H9 (cell line): ENCODE measurements around the gene TMEM198. TPM values are rescaled to one million over a fixed set of nuclear protein-coding genes. Genes with fewer than 3 reads are reported as not detected.

ENCODE experiments used
- DNase-seq: peaks from one replicate; pipeline ENCODE4 v3.0.0-alpha.2; 2017
- H2AFZ ChIP-seq: one replicate; pipeline ENCODE4 v1.6.1; 2013; ENCODE audit warnings: mild to moderate bottlenecking, low read length, control low read depth, moderate library complexity
- H2AK5ac ChIP-seq: 2 replicates; pipeline ENCODE4 v1.6.1; 2013; ENCODE audit warnings: low read length, control low read depth, mixed read lengths; ENCODE audit not compliant: insufficient read length
- H2BK120ac ChIP-seq: one replicate; pipeline ENCODE4 v1.6.1; 2013; ENCODE audit warnings: low read depth, mild to moderate bottlenecking, low read length, control low read depth, inconsistent platforms; ENCODE audit not compliant: poor library complexity, severe bottlenecking
- H2BK12ac ChIP-seq: 2 replicates; pipeline ENCODE4 v1.6.1; 2013; ENCODE audit warnings: low read length, control low read depth, mixed read lengths, low read depth; ENCODE audit not compliant: insufficient read length
- H2BK15ac ChIP-seq: 2 replicates; pipeline ENCODE4 v1.6.1; 2013; ENCODE audit warnings: low read depth, low read length, control low read depth
- H2BK20ac ChIP-seq: one replicate; pipeline ENCODE4 v1.6.1; 2013; ENCODE audit warnings: low read depth, mild to moderate bottlenecking, low read length, control low read depth, inconsistent platforms; ENCODE audit not compliant: poor library complexity, severe bottlenecking
- H2BK5ac ChIP-seq: 2 replicates; pipeline ENCODE4 v1.6.1; 2013; ENCODE audit warnings: low read length, control low read depth, mixed read lengths; ENCODE audit not compliant: insufficient read length
- H3K14ac ChIP-seq: 2 replicates; pipeline ENCODE4 v1.6.1; 2013; ENCODE audit warnings: low read length, control low read depth; ENCODE audit not compliant: insufficient read depth
- H3K18ac ChIP-seq: 2 replicates; pipeline ENCODE4 v1.6.1; 2013; ENCODE audit warnings: low read depth, mild to moderate bottlenecking, mixed read lengths, low read length, control low read depth; ENCODE audit not compliant: insufficient read length
- H3K23ac ChIP-seq: 2 replicates; pipeline ENCODE4 v1.6.1; 2013; ENCODE audit warnings: low read length, control low read depth, mixed read lengths, low read depth; ENCODE audit not compliant: insufficient read length
- H3K23me2 ChIP-seq: 2 replicates; pipeline ENCODE4 v1.6.1; 2013; ENCODE audit warnings: low read depth, mild to moderate bottlenecking, mixed read lengths, low read length, control low read depth; ENCODE audit not compliant: insufficient read length, poor library complexity, severe bottlenecking
- H3K27ac ChIP-seq: 2 replicates; pipeline ENCODE4 v1.5.1; 2013; ENCODE audit warnings: low read length, control low read depth, mixed read lengths, low read depth; ENCODE audit not compliant: insufficient read length
- H3K27me3 ChIP-seq: 2 replicates; pipeline ENCODE4 v1.6.1; 2013; ENCODE audit warnings: low read length, control low read depth, inconsistent platforms; ENCODE audit not compliant: insufficient read depth
- H3K4ac ChIP-seq: 2 replicates; pipeline ENCODE4 v1.6.1; 2013; ENCODE audit warnings: low read depth, mild to moderate bottlenecking, control low read depth, inconsistent platforms, low read length, moderate library complexity
- H3K4me1 ChIP-seq: 2 replicates; pipeline ENCODE4 v1.6.1; 2013; ENCODE audit warnings: low read length, control low read depth, inconsistent platforms; ENCODE audit not compliant: insufficient read depth
- H3K4me2 ChIP-seq: 2 replicates; pipeline ENCODE4 v1.6.1; 2013; ENCODE audit warnings: low read length, control low read depth, mixed read lengths; ENCODE audit not compliant: insufficient read length, insufficient read depth
- H3K56ac ChIP-seq: 2 replicates; pipeline ENCODE4 v1.6.1; 2013; ENCODE audit warnings: low read depth, mild to moderate bottlenecking, mixed read lengths, low read length, control low read depth; ENCODE audit not compliant: insufficient read length
- H3K79me1 ChIP-seq: 2 replicates; pipeline ENCODE4 v1.6.1; 2013; ENCODE audit warnings: low read depth, mild to moderate bottlenecking, moderate library complexity, low read length, control low read depth, inconsistent platforms; ENCODE audit not compliant: insufficient read depth, poor library complexity, severe bottlenecking
- H3K79me2 ChIP-seq: 2 replicates; pipeline ENCODE4 v1.6.1; 2013; ENCODE audit warnings: low read length, control low read depth, inconsistent platforms; ENCODE audit not compliant: insufficient read depth
- H3K9ac ChIP-seq: 2 replicates; pipeline ENCODE4 v1.6.1; 2013; ENCODE audit warnings: low read length, control low read depth, mixed read lengths; ENCODE audit not compliant: insufficient read length; ENCODE audit errors: extremely low read depth
- H3K9me3 ChIP-seq: one replicate; pipeline ENCODE4 v1.6.1; 2013; ENCODE audit warnings: low read depth, low read length, inconsistent platforms; ENCODE audit not compliant: control insufficient read depth
- H3T11ph ChIP-seq: one replicate; pipeline ENCODE4 v1.6.1; 2013; ENCODE audit warnings: mild to moderate bottlenecking, low read length, control low read depth, inconsistent platforms
- H4K20me1 ChIP-seq: one replicate; pipeline ENCODE4 v1.6.1; 2013; ENCODE audit not compliant: control insufficient read depth, insufficient read length, insufficient read depth
- H4K5ac ChIP-seq: 2 replicates; pipeline ENCODE4 v1.6.1; 2013; ENCODE audit warnings: low read depth, mild to moderate bottlenecking, mixed read lengths, low read length, control low read depth; ENCODE audit not compliant: insufficient read length
- H4K8ac ChIP-seq: replicated peaks from 2 replicates; pipeline ENCODE4 v1.6.1; 2013; ENCODE audit warnings: low read length, control low read depth, mixed read lengths, low read depth; ENCODE audit not compliant: insufficient read length
- H4K91ac ChIP-seq: 2 replicates; pipeline ENCODE4 v1.6.1; 2013; ENCODE audit warnings: low read depth, mild to moderate bottlenecking, moderate library complexity, mixed read lengths, low read length, control low read depth; ENCODE audit not compliant: insufficient read length
- H3K27ac Mint-ChIP-seq, 3 experiments: 2 replicates in 2 of 3; 3 replicates in 1 of 3; pipeline ENCODE4 v1.8.0; 2020 to 2021; ENCODE audit warnings: mixed read lengths in 3 of 3, mild to moderate bottlenecking in 1 of 3, moderate library complexity in 1 of 3
- H3K27me3 Mint-ChIP-seq: 2 replicates; pipeline ENCODE4 v1.8.0; 2021; ENCODE audit warnings: low read depth, mild to moderate bottlenecking, moderate library complexity, mixed read lengths
- H3K36me3 Mint-ChIP-seq, 3 experiments: 2 replicates in 2 of 3; 3 replicates in 1 of 3; pipeline ENCODE4 v1.8.0; 2020 to 2021; ENCODE audit warnings: low read depth in 3 of 3, mixed read lengths in 3 of 3; ENCODE audit not compliant: insufficient read depth in 1 of 3
- H3K4me1 Mint-ChIP-seq, 2 experiments: 2 replicates each; pipeline ENCODE4 v1.8.0; 2020; ENCODE audit warnings: mixed read lengths in 2 of 2
- H3K4me3 Mint-ChIP-seq, 2 experiments: 2 replicates in 1 of 2; 3 replicates in 1 of 2; pipeline ENCODE4 v1.8.0; 2020 to 2021; ENCODE audit warnings: mild to moderate bottlenecking in 2 of 2, mixed read lengths in 2 of 2, moderate library complexity in 1 of 2
- H3K9me3 Mint-ChIP-seq, 2 experiments: 2 replicates in 1 of 2; 3 replicates in 1 of 2; pipeline ENCODE4 v1.8.0; 2020; ENCODE audit warnings: mild to moderate bottlenecking in 2 of 2, mixed read lengths in 2 of 2, moderate library complexity in 1 of 2
- CTCF ChIP-seq: fragments of 200-600 bp; sonication (generic); conservative IDR thresholded peaks from 3 replicates; pipeline ENCODE4 v1.8.0; 2021; ENCODE audit warnings: antibody characterized with exemption, mild to moderate bottlenecking
- WGBS: extraction: QIAGEN DNeasy Blood & Tissue Kit; methylation state at CpG from one replicate; pipeline ENCODE4 v1.1.7; 2013; ENCODE audit warnings: missing lambda C conversion rate, low lambda C conversion rate, mixed read lengths; ENCODE audit not compliant: insufficient read length; ENCODE audit errors: extremely low coverage; 5-methylcytosine and 5-hydroxymethylcytosine counted together
- total RNA-seq: library from RNA; stranded (reverse); gene quantifications from 2 replicates; pipeline ENCODE4 v1.2.1, GENCODE V29; 2021

TMEM198 gene
- total RNA-seq, 1 experiment from 2014 or later: 7.7 TPM

- H3T11ph ChIP-seq: no peak overlapping the region
- no peak overlapping the region for H3K9ac ChIP-seq
- peaks cover 61 to 66% of the 10 kb centered on the region in 2 experiments for H3K4me1 Mint-ChIP-seq
- DNase-seq: no peak
- peak overlapping the region in 1 of 2 experiments; percentile 53; a peak in 1 of 5 replicates for H3K4me3 Mint-ChIP-seq
- H3K36me3 Mint-ChIP-seq: peaks cover 46 to 63% (median 61%) of the 10 kb centered on the region in 3 experiments
- H4K8ac ChIP-seq: no peak overlapping the region
- no peak overlapping the region for H3K4me2 ChIP-seq
- H3K79me2 ChIP-seq: no peaks in the 10 kb centered on the region
- no peak overlapping the region for H3K27ac ChIP-seq
- TF ChIP-seq CTCF: no peak
- H3K9me3 ChIP-seq: no peaks in the 10 kb centered on the region
- H2AK5ac ChIP-seq: no peak overlapping the region
- H3K18ac ChIP-seq: no peak overlapping the region
- WGBS: no CpG with 5 or more reads among the region's 35 CpGs
- peak overlapping the region in 2 of 3 experiments; percentile 34 to 92; a peak in 3 of 7 replicates for H3K27ac Mint-ChIP-seq
- no peaks in the 10 kb centered on the region for H3K79me1 ChIP-seq
- H2BK12ac ChIP-seq: no peak overlapping the region
- peaks cover 7% of the 10 kb centered on the region for H3K23me2 ChIP-seq
- H3K23ac ChIP-seq: no peak overlapping the region
- no peaks in the 10 kb centered on the region; the same call in 1 of the 2 replicates for H3K27me3 ChIP-seq
- peaks cover 8% of the 10 kb centered on the region; the same call in 1 of the 2 replicates for H3K4me1 ChIP-seq
- H4K91ac ChIP-seq: no peak overlapping the region
- H3K14ac ChIP-seq: no peak overlapping the region
- no peak overlapping the region for H2BK20ac ChIP-seq
- no peaks in the 10 kb centered on the region for H4K20me1 ChIP-seq
- H2AFZ ChIP-seq: no peak overlapping the region
- H2BK5ac ChIP-seq: no peak overlapping the region
- H4K5ac ChIP-seq: no peak overlapping the region
- no peak overlapping the region for H2BK15ac ChIP-seq
- H3K56ac ChIP-seq: no peak overlapping the region
- H3K4ac ChIP-seq: no peak overlapping the region; the same call in 1 of the 2 replicates
- no peak overlapping the region for H2BK120ac ChIP-seq
- H3K27me3 Mint-ChIP-seq: peaks cover 6% of the 10 kb centered on the region
- no peaks in the 10 kb centered on the region; a peak in 1 of 5 replicates for H3K9me3 Mint-ChIP-seq
Measured at GRCh38 chr2:219567791-219568361, 24.0 kb downstream of the TMEM198 start.
